ENCODE data around the gene MAPKBP1. TPM values are rescaled to one million over a fixed set of nuclear protein-coding genes. Genes with fewer than 3 reads are reported as not detected.
A peak's percentile ranks its signal among the peaks of the same experiment; 100 is the strongest.
"Not testable (repeated sequence)": the region's sequence is repeated elsewhere in the genome, so short reads cannot be mapped to it uniquely, and the experiment has no call there.

MAPKBP1 gene
- polyA plus RNA-seq (2013) = 19.2 and 19.4 TPM in 2 replicates

GRCh38 chr15:41774062-41774881 lies at the start of gene MAPKBP1:
Gene MAPKBP1 (plus strand): TSS chr15:41774484. CDS start chr15:41775276, 792 bp downstream.
- Histone ChIP-seq H2AFZ (ENCODE audit: insufficient read depth, low read length, poor library complexity) (peak within 1 kb of the TSS; percentile 86), H3K23ac (ENCODE audit: low read length) (no peak within 1 kb of the TSS), H2AK5ac (ENCODE audit: low read length) (peak within 1 kb of the TSS; percentile 56), H3K9ac (ENCODE audit: low read length) (peak within 1 kb of the TSS; percentile 77), H2BK120ac (ENCODE audit: insufficient read depth, low read length, poor library complexity) (peak within 1 kb of the TSS; percentile 52), H2BK12ac (ENCODE audit: low read length) (peak within 1 kb of the TSS; percentile 27), H3K36me3 (ENCODE audit: control insufficient read depth in 1 of 2, insufficient read depth in 2 of 2, low read length in 2 of 2) (peaks cover 0 to 2% of the 10 kb centered on the region in 2 experiments), H3K14ac (ENCODE audit: low read length) (peak within 1 kb of the TSS; percentile 84), H3K4ac (ENCODE audit: low read depth, low read length) (peak within 1 kb of the TSS; percentile 30), H4K91ac (ENCODE audit: low read depth, low read length) (peak within 1 kb of the TSS; percentile 84), H3K9me3 (ENCODE audit: insufficient read depth, low read depth, low read length) (no peaks in the 10 kb centered on the region), H3K4me2 (ENCODE audit: low read length) (peak within 1 kb of the TSS; percentile 80), H3K18ac (ENCODE audit: low read length) (peak within 1 kb of the TSS; percentile 50), H3K4me3 (ENCODE audit: low read depth, low read length) (peak within 1 kb of the TSS; percentile 80), H4K8ac (ENCODE audit: low read depth, low read length) (peak within 1 kb of the TSS; percentile 84), H3K4me1 (ENCODE audit: control insufficient read depth in 1 of 2, insufficient read depth in 2 of 2, low read length in 2 of 2) (peaks cover 2 to 17% of the 10 kb centered on the region in 2 experiments), H3K79me2 (ENCODE audit: control insufficient read depth, insufficient read depth, low read length, poor library complexity) (peaks cover 5% of the 10 kb centered on the region), H4K12ac (ENCODE audit: low read depth, low read length) (peak within 1 kb of the TSS; percentile 25), H3K79me1 (ENCODE audit: low read length) (peaks cover 13% of the 10 kb centered on the region), H2BK5ac (ENCODE audit: low read depth, low read length, poor library complexity) (peak within 1 kb of the TSS; percentile 57), H3K27me3 (ENCODE audit: insufficient read depth, low read length) (no peaks in the 10 kb centered on the region), H3K27ac (ENCODE audit: low read depth, low read length) (peak within 1 kb of the TSS; percentile 78)
- peak; percentile 98 to 99 for DNase-seq
- WGBS (ENCODE audit: extremely low coverage, insufficient coverage, insufficient read length) = no CpG with 5 or more reads among the region's 62 CpGs

GRCh38 chr15:41727143-41727542 lies 47.1 kb upstream of the MAPKBP1 start:
- Histone ChIP-seq H3K79me2 (ENCODE audit: control insufficient read depth, insufficient read depth, low read length, poor library complexity) (no peaks in the 10 kb centered on the region), H3K4ac (ENCODE audit: low read depth, low read length) (no peak overlapping the region), H3K4me3 (ENCODE audit: low read depth, low read length) (no peak overlapping the region), H2AK5ac (ENCODE audit: low read length) (no peak overlapping the region), H3K27ac (ENCODE audit: low read depth, low read length) (no peak overlapping the region), H3K23ac (ENCODE audit: low read length) (no peak overlapping the region), H4K91ac (ENCODE audit: low read depth, low read length) (no peak overlapping the region), H3K36me3 (ENCODE audit: control insufficient read depth in 1 of 2, insufficient read depth in 2 of 2, low read length in 2 of 2) (peaks cover 2 to 6% of the 10 kb centered on the region in 2 experiments), H3K14ac (ENCODE audit: low read length) (no peak overlapping the region), H4K12ac (ENCODE audit: low read depth, low read length) (no peak overlapping the region), H2AFZ (ENCODE audit: insufficient read depth, low read length, poor library complexity) (no peak overlapping the region), H3K4me2 (ENCODE audit: low read length) (no peak overlapping the region), H3K79me1 (ENCODE audit: low read length) (no peaks in the 10 kb centered on the region), H4K8ac (ENCODE audit: low read depth, low read length) (no peak overlapping the region), H2BK5ac (ENCODE audit: low read depth, low read length, poor library complexity) (no peak overlapping the region), H3K4me1 (ENCODE audit: control insufficient read depth in 1 of 2, insufficient read depth in 2 of 2, low read length in 2 of 2) (peaks cover 0 to 2% of the 10 kb centered on the region in 2 experiments), H2BK12ac (ENCODE audit: low read length) (no peak overlapping the region), H3K27me3 (ENCODE audit: insufficient read depth, low read length) (no peaks in the 10 kb centered on the region), H3K9me3 (ENCODE audit: insufficient read depth, low read depth, low read length) (no peaks in the 10 kb centered on the region), H2BK120ac (ENCODE audit: insufficient read depth, low read length, poor library complexity) (no peak overlapping the region), H3K9ac (ENCODE audit: low read length) (no peak overlapping the region), H3K18ac (ENCODE audit: low read length) (no peak overlapping the region)
- DNase-seq = no peak
- no CpG with 5 or more reads among the region's 3 CpGs for WGBS (ENCODE audit: extremely low coverage, insufficient coverage, insufficient read length)

- not testable (repeated sequence) for H4K8ac ChIP-seq (ENCODE audit: low read depth, low read length); H3K18ac ChIP-seq (ENCODE audit: low read length); H3K27me3 ChIP-seq (ENCODE audit: insufficient read depth, low read length); H3K79me2 ChIP-seq (ENCODE audit: control insufficient read depth, insufficient read depth, low read length, poor library complexity); H4K91ac ChIP-seq (ENCODE audit: low read depth, low read length); H2AK5ac ChIP-seq (ENCODE audit: low read length); H3K36me3 ChIP-seq (ENCODE audit: control insufficient read depth in 1 of 2, insufficient read depth in 2 of 2, low read length in 2 of 2); H3K4me2 ChIP-seq (ENCODE audit: low read length); H3K4ac ChIP-seq (ENCODE audit: low read depth, low read length); H4K12ac ChIP-seq (ENCODE audit: low read depth, low read length); H3K4me3 ChIP-seq (ENCODE audit: low read depth, low read length); H3K9me3 ChIP-seq (ENCODE audit: insufficient read depth, low read depth, low read length); H2BK5ac ChIP-seq (ENCODE audit: low read depth, low read length, poor library complexity); H2BK120ac ChIP-seq (ENCODE audit: insufficient read depth, low read length, poor library complexity); H3K9ac ChIP-seq (ENCODE audit: low read length); H3K27ac ChIP-seq (ENCODE audit: low read depth, low read length); H3K14ac ChIP-seq (ENCODE audit: low read length); H2AFZ ChIP-seq (ENCODE audit: insufficient read depth, low read length, poor library complexity); H3K4me1 ChIP-seq (ENCODE audit: control insufficient read depth in 1 of 2, insufficient read depth in 2 of 2, low read length in 2 of 2); H2BK12ac ChIP-seq (ENCODE audit: low read length); H3K23ac ChIP-seq (ENCODE audit: low read length); H3K79me1 ChIP-seq (ENCODE audit: low read length)
- no CpG with 5 or more reads among the region's 11 CpGs for WGBS (ENCODE audit: extremely low coverage, insufficient coverage, insufficient read length)
- DNase-seq = peak in 1 of 2 donors; percentile 15
These were observed 46.2 kb upstream of the MAPKBP1 start for GRCh38 chr15:41728061-41728460.

- WGBS (ENCODE audit: extremely low coverage, insufficient coverage, insufficient read length) = no CpG with 5 or more reads among the region's 4 CpGs
- peaks cover 9 to 10% of the 10 kb centered on the region in 2 experiments for H3K36me3 ChIP-seq (ENCODE audit: control insufficient read depth in 1 of 2, insufficient read depth in 2 of 2, low read length in 2 of 2)
- no peaks in the 10 kb centered on the region for H3K79me1 ChIP-seq (ENCODE audit: low read length)
- H3K27ac ChIP-seq (ENCODE audit: low read depth, low read length) = no peak overlapping the region
- H3K23ac ChIP-seq (ENCODE audit: low read length) = no peak overlapping the region
- peaks cover 0 to 2% of the 10 kb centered on the region in 2 experiments for H3K4me1 ChIP-seq (ENCODE audit: control insufficient read depth in 1 of 2, insufficient read depth in 2 of 2, low read length in 2 of 2)
- H3K18ac ChIP-seq (ENCODE audit: low read length) = no peak overlapping the region
- H4K8ac ChIP-seq (ENCODE audit: low read depth, low read length) = no peak overlapping the region
- H3K9me3 ChIP-seq (ENCODE audit: insufficient read depth, low read depth, low read length) = no peaks in the 10 kb centered on the region
- no peak overlapping the region for H3K14ac ChIP-seq (ENCODE audit: low read length)
- H2AK5ac ChIP-seq (ENCODE audit: low read length) = no peak overlapping the region
- H3K27me3 ChIP-seq (ENCODE audit: insufficient read depth, low read length) = no peaks in the 10 kb centered on the region
- no peak overlapping the region for H2BK120ac ChIP-seq (ENCODE audit: insufficient read depth, low read length, poor library complexity)
- H2BK5ac ChIP-seq (ENCODE audit: low read depth, low read length, poor library complexity) = no peak overlapping the region
- H3K4ac ChIP-seq (ENCODE audit: low read depth, low read length) = no peak overlapping the region
- DNase-seq = peak in 1 of 2 donors; percentile 23
- no peak overlapping the region for H3K4me2 ChIP-seq (ENCODE audit: low read length)
- no peaks in the 10 kb centered on the region for H3K79me2 ChIP-seq (ENCODE audit: control insufficient read depth, insufficient read depth, low read length, poor library complexity)
- no peak overlapping the region for H2AFZ ChIP-seq (ENCODE audit: insufficient read depth, low read length, poor library complexity)
- no peak overlapping the region for H4K12ac ChIP-seq (ENCODE audit: low read depth, low read length)
- H3K9ac ChIP-seq (ENCODE audit: low read length) = no peak overlapping the region
- no peak overlapping the region for H3K4me3 ChIP-seq (ENCODE audit: low read depth, low read length)
- H2BK12ac ChIP-seq (ENCODE audit: low read length) = no peak overlapping the region
- H4K91ac ChIP-seq (ENCODE audit: low read depth, low read length) = no peak overlapping the region
These were observed 43.7 kb upstream of the MAPKBP1 start for GRCh38 chr15:41730543-41730942.

Data from trophoblast cell (in vitro differentiated cells and primary cell).